Type B pancreatic cell (in vitro differentiated cells): ENCODE results near the gene DLG5. TPM values are rescaled to one million over a fixed set of nuclear protein-coding genes. Genes with fewer than 3 reads are reported as not detected.

Source experiments
- DNase-seq: peaks from one replicate; pipeline ENCODE4 v3.0.0; 2021; ENCODE audit warnings: mixed read lengths; ENCODE audit not compliant: unreplicated experiment; ENCODE audit errors: extremely low spot score
- H3K27ac Mint-ChIP-seq: 2 replicates; pipeline ENCODE4 v1.8.0; 2021; ENCODE audit warnings: mild to moderate bottlenecking, mixed read lengths
- H3K27me3 Mint-ChIP-seq: 2 replicates; pipeline ENCODE4 v1.8.0; 2021; ENCODE audit warnings: mixed read lengths
- H3K36me3 Mint-ChIP-seq: 2 replicates; pipeline ENCODE4 v1.8.0; 2021; ENCODE audit warnings: mixed read lengths
- H3K4me1 Mint-ChIP-seq: one replicate; pipeline ENCODE4 v1.8.0; 2021; ENCODE audit warnings: mixed read lengths; ENCODE audit not compliant: unreplicated experiment
- H3K4me3 Mint-ChIP-seq: 2 replicates; pipeline ENCODE4 v1.8.0; 2021; ENCODE audit warnings: mild to moderate bottlenecking, mixed read lengths
- H3K9me3 Mint-ChIP-seq: 2 replicates; pipeline ENCODE4 v1.8.0; 2021; ENCODE audit warnings: mixed read lengths
- CTCF ChIP-seq: fragments of 200-600 bp; sonication (generic); conservative IDR thresholded peaks from 2 replicates; pipeline ENCODE4 v1.5.0; 2021; ENCODE audit warnings: antibody characterized with exemption, mild to moderate bottlenecking
- total RNA-seq: library from RNA; stranded (reverse); gene quantifications from 2 replicates; pipeline ENCODE4 v1.2.1, GENCODE V29; 2021; ENCODE audit warnings: low replicate concordance

Gene DLG5
- total RNA-seq, 1 donor from 2014 or later: 80.0 TPM

GRCh38 chr10:77807706-77808105, 118.8 kb downstream of the DLG5 start:
- no peak for DNase-seq
- no peaks in the 10 kb centered on the region for H3K9me3 Mint-ChIP-seq
- TF ChIP-seq CTCF: no peak
- no peaks in the 10 kb centered on the region for H3K27me3 Mint-ChIP-seq
- H3K4me1 Mint-ChIP-seq: no peaks in the 10 kb centered on the region
- H3K27ac Mint-ChIP-seq: no peak overlapping the region
- peaks cover 10% of the 10 kb centered on the region for H3K36me3 Mint-ChIP-seq
- H3K4me3 Mint-ChIP-seq: no peak overlapping the region

GRCh38 chr10:77806511-77807157, 119.9 kb downstream of the DLG5 start:
- Mint-ChIP-seq H3K4me3 (no peak overlapping the region), H3K9me3 (no peaks in the 10 kb centered on the region), H3K36me3 (peaks cover 7% of the 10 kb centered on the region), H3K27ac (no peak overlapping the region), H3K4me1 (no peaks in the 10 kb centered on the region), H3K27me3 (no peaks in the 10 kb centered on the region)
- DNase-seq: no peak
- TF ChIP-seq CTCF: no peak

GRCh38 chr10:77805676-77806075, 120.9 kb downstream of the DLG5 start:
- H3K36me3 Mint-ChIP-seq: peaks cover 13% of the 10 kb centered on the region
- no peaks in the 10 kb centered on the region for H3K9me3 Mint-ChIP-seq
- no peaks in the 10 kb centered on the region for H3K4me1 Mint-ChIP-seq
- DNase-seq: no peak
- H3K4me3 Mint-ChIP-seq: no peak overlapping the region
- H3K27me3 Mint-ChIP-seq: no peaks in the 10 kb centered on the region
- TF ChIP-seq CTCF: no peak
- no peak overlapping the region for H3K27ac Mint-ChIP-seq

- Mint-ChIP-seq H3K27ac (no peak overlapping the region), H3K4me3 (no peak overlapping the region), H3K9me3 (no peaks in the 10 kb centered on the region), H3K36me3 (peaks cover 10% of the 10 kb centered on the region), H3K4me1 (no peaks in the 10 kb centered on the region), H3K27me3 (no peaks in the 10 kb centered on the region)
- TF ChIP-seq CTCF: no peak
- DNase-seq: no peak
Observed at GRCh38 chr10:77804371-77804770, 122.2 kb downstream of the DLG5 start.

- H3K27ac Mint-ChIP-seq: no peak overlapping the region
- no peak for DNase-seq
- no peaks in the 10 kb centered on the region for H3K27me3 Mint-ChIP-seq
- no peak for TF ChIP-seq CTCF
- H3K9me3 Mint-ChIP-seq: no peaks in the 10 kb centered on the region
- no peak overlapping the region for H3K4me3 Mint-ChIP-seq
- no peaks in the 10 kb centered on the region for H3K4me1 Mint-ChIP-seq
- peaks cover 16% of the 10 kb centered on the region for H3K36me3 Mint-ChIP-seq
Observed at GRCh38 chr10:77801474-77802161, 124.9 kb downstream of the DLG5 start.
